Activated CD8-positive, alpha-beta memory T cell treated with anti-CD3 and anti-CD28 coated beads, Interleukin-2, amount 50 U/mL, for 1 hour (primary cell): ENCODE results near the gene KLHL7.

Experiments
- DNase-seq: peaks from one replicate; pipeline ENCODE4 v3.0.0-alpha.2; 2020; ENCODE audit errors: extremely low read depth

KLHL7 gene

GRCh38 chr7:23105644-23106056 is at the start of gene KLHL7:
Gene KLHL7 (plus strand): TSS chr7:23105785. CDS start chr7:23106027, 242 bp downstream.
- peak; percentile 77 for DNase-seq

GRCh38 chr7:23058408-23059096 is 47.0 kb upstream of the KLHL7 start:
- DNase-seq = no peak

- no peak for DNase-seq
These were observed 44.3 kb upstream of the KLHL7 start for GRCh38 chr7:23061327-23061726.

- no peak for DNase-seq
These were observed 43.1 kb upstream of the KLHL7 start for GRCh38 chr7:23062452-23062851.

GRCh38 chr7:23065974-23066373 is 39.6 kb upstream of the KLHL7 start:
- no peak for DNase-seq

- DNase-seq = no peak
These were observed 38.3 kb upstream of the KLHL7 start for GRCh38 chr7:23067271-23067670.

- DNase-seq = no peak
These were observed 33.5 kb upstream of the KLHL7 start for GRCh38 chr7:23072048-23072447.

GRCh38 chr7:23072922-23073321 is 32.7 kb upstream of the KLHL7 start:
- DNase-seq = no peak

- no peak for DNase-seq
These were observed 30.9 kb upstream of the KLHL7 start for GRCh38 chr7:23074443-23075261.

GRCh38 chr7:23075571-23075970 is 30.0 kb upstream of the KLHL7 start:
- DNase-seq = no peak

- no peak for DNase-seq
These were observed 28.8 kb upstream of the KLHL7 start for GRCh38 chr7:23076772-23077171.

- no peak for DNase-seq
These were observed 12.5 kb upstream of the KLHL7 start for GRCh38 chr7:23093111-23093510.

GRCh38 chr7:23093546-23093945 is 12.0 kb upstream of the KLHL7 start:
- no peak for DNase-seq

- no peak for DNase-seq
These were observed 8.9 kb upstream of the KLHL7 start for GRCh38 chr7:23096518-23097290.

- DNase-seq = no peak
These were observed 7.6 kb upstream of the KLHL7 start for GRCh38 chr7:23098029-23098428.

- DNase-seq = no peak
These were observed 7.1 kb upstream of the KLHL7 start for GRCh38 chr7:23098460-23098859.

- no peak for DNase-seq
These were observed 4.9 kb upstream of the KLHL7 start for GRCh38 chr7:23100697-23101096.

- no peak for DNase-seq
These were observed 420 bp upstream of the KLHL7 start for GRCh38 chr7:23105086-23105643.

GRCh38 chr7:23106057-23106822 is 655 bp downstream of the KLHL7 start:
- DNase-seq = peak; percentile 18

GRCh38 chr7:23106823-23107663 is 1.5 kb downstream of the KLHL7 start:
- DNase-seq = no peak
